MM.1S (cell line): ENCODE data around the gene TPK1.

Experiments
- CTCF ChIP-seq: fragments of 300-600 bp; sonication (generic); IDR thresholded peaks from 2 replicates; pipeline ENCODE4 v1.5.1; 2016; ENCODE audit warnings: antibody characterized with exemption, low read length, mixed read lengths
- EZH2 ChIP-seq: fragments of 300-600 bp; sonication (generic); optimal IDR thresholded peaks from 2 replicates; pipeline ENCODE3; 2017; ENCODE audit warnings: low read depth, mild to moderate bottlenecking, antibody characterized with exemption, low read length, mixed read lengths

- TF ChIP-seq EZH2 (no peak), CTCF (peak; percentile 37)
Measured at GRCh38 chr7:144454256-144455039, 381.4 kb downstream of the TPK1 start.
